ENCODE results near the gene INTS4.

The INTS4 gene

DNA sequence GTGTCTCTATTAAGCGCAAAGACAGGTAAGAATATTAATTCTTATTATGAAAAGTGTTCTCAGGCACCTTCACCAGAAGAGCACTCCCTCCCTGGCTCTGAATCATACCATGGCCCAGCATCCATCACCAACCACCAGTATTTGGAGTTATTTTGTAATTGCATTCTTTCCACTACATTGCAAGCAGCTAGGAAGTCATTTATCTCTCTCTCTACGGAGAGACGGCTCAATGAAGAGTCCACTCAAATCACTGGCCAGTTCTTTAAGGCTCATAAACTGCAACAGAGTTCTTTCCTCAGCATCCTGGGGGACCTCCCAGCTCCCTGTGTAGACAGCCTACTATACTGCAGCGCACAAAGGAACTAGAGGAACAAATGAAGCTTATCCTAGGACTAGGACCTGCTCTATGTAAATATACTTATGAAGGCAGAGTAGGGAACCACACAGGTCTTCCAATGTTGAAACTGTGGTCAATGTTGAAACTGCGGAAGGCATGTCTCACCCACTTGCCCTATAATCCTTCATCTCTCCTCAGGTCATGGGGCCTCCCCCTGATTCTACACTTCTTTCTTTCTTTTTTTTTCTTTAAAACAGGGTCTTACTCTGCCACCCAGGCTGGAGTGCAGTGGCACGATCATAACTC lies 110.2 kb downstream of the INTS4 start:
- 56% methylated on average over 4 of the region's 6 CpGs for WGBS
- Histone ChIP-seq H4K91ac (ENCODE audit: low read length) (no peak overlapping the region), H3K4me1 (ENCODE audit: control insufficient read depth, insufficient read depth, low read depth, low read length) (peaks cover 5% of the 10 kb centered on the region), H3K9me3 (ENCODE audit: control insufficient read depth, low read length) (no peaks in the 10 kb centered on the region), H3K27ac (ENCODE audit: low read length, poor library complexity, severe bottlenecking) (peak overlapping the region; percentile 48), H3K4me3 (ENCODE audit: insufficient read depth in 1 of 2, low read depth in 1 of 2, low read length in 2 of 2) (no peak overlapping the region), H2BK15ac (ENCODE audit: low read depth, poor library complexity, severe bottlenecking) (no peak overlapping the region), H2AK5ac (ENCODE audit: low read length, severe bottlenecking) (no peak overlapping the region), H3K36me3 (ENCODE audit: control insufficient read depth in 1 of 2, insufficient read depth in 2 of 2, low read depth in 1 of 2, low read length in 2 of 2) (peaks cover 11 to 42% of the 10 kb centered on the region in 2 experiments), H2BK120ac (ENCODE audit: low read depth, low read length) (no peak overlapping the region), H3K9ac (ENCODE audit: low read length) (no peak overlapping the region), H3K79me1 (replicated peaks; ENCODE audit: low read length, poor library complexity, severe bottlenecking) (peaks cover 16% of the 10 kb centered on the region), H4K8ac (ENCODE audit: low read length) (peak overlapping the region; percentile 35), H3K14ac (ENCODE audit: low read length in 2 of 2) (no peak overlapping the region), H3K18ac (ENCODE audit: low read depth in 1 of 2, low read length in 2 of 2) (no peak overlapping the region), H2BK12ac (ENCODE audit: low read length in 2 of 2) (peak overlapping the region in 1 of 2 experiments; percentile 7), H2BK5ac (ENCODE audit: low read depth, low read length, poor library complexity, severe bottlenecking) (no peak overlapping the region), H3K27me3 (ENCODE audit: control insufficient read depth in 1 of 2, insufficient read depth in 1 of 2, low read length in 2 of 2) (no peaks in the 10 kb centered on the region), H3K4me2 (ENCODE audit: low read length, poor library complexity, severe bottlenecking) (no peak overlapping the region), H3K23ac (ENCODE audit: low read length in 2 of 2) (no peak overlapping the region), H2AFZ (ENCODE audit: low read depth, low read length) (no peak overlapping the region), H3K4ac (ENCODE audit: low read depth in 1 of 2, low read length in 2 of 2) (no peak overlapping the region)
- DNase-seq: peak; percentile 92

- WGBS: 86% methylated on average over 5 of the region's 5 CpGs
- no peak overlapping the region for H4K91ac ChIP-seq (ENCODE audit: low read length)
- peaks cover 14 to 42% of the 10 kb centered on the region in 2 experiments for H3K36me3 ChIP-seq (ENCODE audit: control insufficient read depth in 1 of 2, insufficient read depth in 2 of 2, low read depth in 1 of 2, low read length in 2 of 2)
- no peak overlapping the region for H3K23ac ChIP-seq (ENCODE audit: low read length in 2 of 2)
- H2BK15ac ChIP-seq (ENCODE audit: low read depth, poor library complexity, severe bottlenecking): no peak overlapping the region
- H3K18ac ChIP-seq (ENCODE audit: low read depth in 1 of 2, low read length in 2 of 2): no peak overlapping the region
- H3K4ac ChIP-seq (ENCODE audit: low read depth in 1 of 2, low read length in 2 of 2): peak overlapping the region in 1 of 2 experiments; percentile 24
- H3K27me3 ChIP-seq (ENCODE audit: control insufficient read depth in 1 of 2, insufficient read depth in 1 of 2, low read length in 2 of 2): no peaks in the 10 kb centered on the region
- no peak overlapping the region for H3K4me2 ChIP-seq (ENCODE audit: low read length, poor library complexity, severe bottlenecking)
- no peak overlapping the region for H4K8ac ChIP-seq (ENCODE audit: low read length)
- peak; percentile 78 for DNase-seq
- no peak overlapping the region for H3K14ac ChIP-seq (ENCODE audit: low read length in 2 of 2)
- peak overlapping the region in 1 of 2 experiments; percentile 37 for H2BK12ac ChIP-seq (ENCODE audit: low read length in 2 of 2)
- no peak overlapping the region for H2AK5ac ChIP-seq (ENCODE audit: low read length, severe bottlenecking)
- no peaks in the 10 kb centered on the region for H3K9me3 ChIP-seq (ENCODE audit: control insufficient read depth, low read length)
- H3K9ac ChIP-seq (ENCODE audit: low read length): no peak overlapping the region
- peaks cover 9% of the 10 kb centered on the region for H3K4me1 ChIP-seq (ENCODE audit: control insufficient read depth, insufficient read depth, low read depth, low read length)
- peaks cover 16% of the 10 kb centered on the region for H3K79me1 ChIP-seq (replicated peaks; ENCODE audit: low read length, poor library complexity, severe bottlenecking)
- H3K27ac ChIP-seq (ENCODE audit: low read length, poor library complexity, severe bottlenecking): no peak overlapping the region
- H2BK120ac ChIP-seq (ENCODE audit: low read depth, low read length): peak overlapping the region; percentile 39
- no peak overlapping the region for H2AFZ ChIP-seq (ENCODE audit: low read depth, low read length)
- H2BK5ac ChIP-seq (ENCODE audit: low read depth, low read length, poor library complexity, severe bottlenecking): no peak overlapping the region
- H3K4me3 ChIP-seq (ENCODE audit: insufficient read depth in 1 of 2, low read depth in 1 of 2, low read length in 2 of 2): no peak overlapping the region
These were observed 110.7 kb downstream of the INTS4 start for GRCh38 chr11:77883775-77884174.

DNA sequence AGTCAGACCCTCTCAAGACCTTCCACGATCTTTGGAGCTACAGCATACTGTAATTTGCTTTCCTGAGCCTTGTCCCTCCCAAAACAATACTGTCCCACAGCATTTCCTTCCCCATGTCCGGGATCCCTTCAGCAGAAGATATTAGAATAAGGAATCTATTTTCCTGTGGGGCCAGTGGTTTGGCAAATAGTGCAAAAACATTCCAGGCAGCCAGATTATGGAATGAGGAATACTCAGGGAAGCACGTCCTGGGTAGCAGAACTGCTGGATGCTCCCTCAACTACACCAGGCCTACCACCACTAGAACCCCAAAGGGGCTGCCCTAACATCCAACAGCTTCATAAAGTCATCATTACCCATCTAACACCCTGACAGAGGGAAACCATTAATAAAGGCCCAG lies 112.1 kb downstream of the INTS4 start:
- Histone ChIP-seq H3K9me3 (ENCODE audit: control insufficient read depth, low read length) (no peaks in the 10 kb centered on the region), H3K18ac (ENCODE audit: low read depth in 1 of 2, low read length in 2 of 2) (no peak overlapping the region), H3K4me3 (ENCODE audit: insufficient read depth in 1 of 2, low read depth in 1 of 2, low read length in 2 of 2) (no peak overlapping the region), H4K91ac (ENCODE audit: low read length) (no peak overlapping the region), H3K27me3 (ENCODE audit: control insufficient read depth in 1 of 2, insufficient read depth in 1 of 2, low read length in 2 of 2) (no peaks in the 10 kb centered on the region), H3K9ac (ENCODE audit: low read length) (no peak overlapping the region), H3K27ac (ENCODE audit: low read length, poor library complexity, severe bottlenecking) (no peak overlapping the region), H2BK12ac (ENCODE audit: low read length in 2 of 2) (no peak overlapping the region), H3K23ac (ENCODE audit: low read length in 2 of 2) (no peak overlapping the region), H3K14ac (ENCODE audit: low read length in 2 of 2) (no peak overlapping the region), H2BK15ac (ENCODE audit: low read depth, poor library complexity, severe bottlenecking) (no peak overlapping the region), H2BK120ac (ENCODE audit: low read depth, low read length) (no peak overlapping the region), H3K36me3 (ENCODE audit: control insufficient read depth in 1 of 2, insufficient read depth in 2 of 2, low read depth in 1 of 2, low read length in 2 of 2) (peaks cover 15 to 48% of the 10 kb centered on the region in 2 experiments), H2AFZ (ENCODE audit: low read depth, low read length) (no peak overlapping the region), H3K4me2 (ENCODE audit: low read length, poor library complexity, severe bottlenecking) (no peak overlapping the region), H2AK5ac (ENCODE audit: low read length, severe bottlenecking) (no peak overlapping the region), H4K8ac (ENCODE audit: low read length) (no peak overlapping the region), H3K4ac (ENCODE audit: low read depth in 1 of 2, low read length in 2 of 2) (no peak overlapping the region), H3K79me1 (replicated peaks; ENCODE audit: low read length, poor library complexity, severe bottlenecking) (peaks cover 16% of the 10 kb centered on the region), H3K4me1 (ENCODE audit: control insufficient read depth, insufficient read depth, low read depth, low read length) (peaks cover 11% of the 10 kb centered on the region), H2BK5ac (ENCODE audit: low read depth, low read length, poor library complexity, severe bottlenecking) (no peak overlapping the region)
- 96% methylated on average over 3 of the region's 3 CpGs for WGBS
- no peak for DNase-seq

GRCh38 chr11:77879218-77879617 lies 115.2 kb downstream of the INTS4 start:
- H3K14ac ChIP-seq (ENCODE audit: low read length in 2 of 2): no peak overlapping the region
- H3K27ac ChIP-seq (ENCODE audit: low read length, poor library complexity, severe bottlenecking): no peak overlapping the region
- no peaks in the 10 kb centered on the region for H3K27me3 ChIP-seq (ENCODE audit: control insufficient read depth in 1 of 2, insufficient read depth in 1 of 2, low read length in 2 of 2)
- 89% methylated on average over 3 of the region's 3 CpGs for WGBS
- H2BK5ac ChIP-seq (ENCODE audit: low read depth, low read length, poor library complexity, severe bottlenecking): no peak overlapping the region
- H2AK5ac ChIP-seq (ENCODE audit: low read length, severe bottlenecking): no peak overlapping the region
- no peak overlapping the region for H4K8ac ChIP-seq (ENCODE audit: low read length)
- no peak overlapping the region for H2BK15ac ChIP-seq (ENCODE audit: low read depth, poor library complexity, severe bottlenecking)
- peak; percentile 30 for DNase-seq
- peaks cover 11% of the 10 kb centered on the region for H3K4me1 ChIP-seq (ENCODE audit: control insufficient read depth, insufficient read depth, low read depth, low read length)
- H3K4me2 ChIP-seq (ENCODE audit: low read length, poor library complexity, severe bottlenecking): no peak overlapping the region
- H3K23ac ChIP-seq (ENCODE audit: low read length in 2 of 2): no peak overlapping the region
- no peaks in the 10 kb centered on the region for H3K9me3 ChIP-seq (ENCODE audit: control insufficient read depth, low read length)
- H3K4ac ChIP-seq (ENCODE audit: low read depth in 1 of 2, low read length in 2 of 2): no peak overlapping the region
- no peak overlapping the region for H3K9ac ChIP-seq (ENCODE audit: low read length)
- H2BK120ac ChIP-seq (ENCODE audit: low read depth, low read length): no peak overlapping the region
- no peak overlapping the region for H2AFZ ChIP-seq (ENCODE audit: low read depth, low read length)
- H3K18ac ChIP-seq (ENCODE audit: low read depth in 1 of 2, low read length in 2 of 2): no peak overlapping the region
- H4K91ac ChIP-seq (ENCODE audit: low read length): no peak overlapping the region
- H3K79me1 ChIP-seq (replicated peaks; ENCODE audit: low read length, poor library complexity, severe bottlenecking): peaks cover 10% of the 10 kb centered on the region
- peak overlapping the region in 1 of 2 experiments; percentile 21 for H2BK12ac ChIP-seq (ENCODE audit: low read length in 2 of 2)
- peaks cover 28 to 70% of the 10 kb centered on the region in 2 experiments for H3K36me3 ChIP-seq (ENCODE audit: control insufficient read depth in 1 of 2, insufficient read depth in 2 of 2, low read depth in 1 of 2, low read length in 2 of 2)
- H3K4me3 ChIP-seq (ENCODE audit: insufficient read depth in 1 of 2, low read depth in 1 of 2, low read length in 2 of 2): peak overlapping the region in 1 of 2 experiments; percentile 35

Data from mesenchymal stem cell (in vitro differentiated cells and primary cell).